PC-9 (cell line): ENCODE data around the gene ZNF415. TPM values are rescaled to one million over a fixed set of nuclear protein-coding genes. Genes with fewer than 3 reads are reported as not detected.
"Not testable (repeated sequence)": the region's sequence is repeated elsewhere in the genome, so short reads cannot be mapped to it uniquely, and the experiment has no call there.

ENCODE experiments used
- BruUV-seq: library from RNA; stranded (reverse); fragments of 400-500 nt; replicated peaks from 2 replicates; lab custom pipeline; 2021; lab: Mats Ljungman, UMichigan
- CTCF ChIA-PET: fragments of 300-600 bp; sonication (Branson Sonifier 250); formaldehyde crosslinking; loops from one replicate; lab custom pipeline; 2022; ENCODE audit warnings: antibody characterized with exemption; lab: Charles Lee
- POLR2A ChIA-PET: fragments of 300-600 bp; sonication (Branson Sonifier 250); formaldehyde crosslinking; loops from one replicate; lab custom pipeline; 2022; ENCODE audit warnings: antibody characterized with exemption; ENCODE audit not compliant: unreplicated experiment; lab: Charles Lee
- DNase-seq, 2 experiments: peaks; one replicate each; pipeline versions ENCODE4 v3.0.0 to v3.0.0-alpha.2; 2015 to 2022; ENCODE audit warnings: mixed read lengths in 1 of 2
- H2AFZ ChIP-seq: fragments of 200-600 bp; sonication (generic); 2 replicates; pipeline ENCODE4 v1.8.1; 2017; ENCODE audit warnings: antibody characterized with exemption
- H3F3A ChIP-seq: fragments of 200-600 bp; sonication (generic); 2 replicates; pipeline ENCODE4 v1.8.1; 2017; ENCODE audit warnings: antibody characterized with exemption, mild to moderate bottlenecking, low read depth; ENCODE audit not compliant: insufficient read depth
- H3K27ac ChIP-seq: fragments of 200-600 bp; sonication (generic); 2 replicates; pipeline ENCODE4 v1.6.1; 2016; ENCODE audit warnings: mixed run types
- H3K27me3 ChIP-seq: fragments of 200-600 bp; sonication (generic); 2 replicates; pipeline ENCODE4 v1.6.1; 2016; ENCODE audit warnings: low read depth, mixed run types; ENCODE audit not compliant: insufficient read depth
- H3K36me3 ChIP-seq: fragments of 200-600 bp; sonication (generic); 2 replicates; pipeline ENCODE4 v1.6.1; 2016; ENCODE audit warnings: low read depth, mixed run types
- H3K4me1 ChIP-seq: fragments of 200-600 bp; sonication (generic); replicated peaks from 2 replicates; pipeline ENCODE4 v1.6.1; 2016; ENCODE audit warnings: mixed run types; ENCODE audit not compliant: insufficient read depth
- H3K4me2 ChIP-seq: fragments of 200-600 bp; sonication (generic); 2 replicates; pipeline ENCODE4 v1.6.1; 2017; ENCODE audit warnings: mixed run types
- H3K4me3 ChIP-seq: fragments of 200-600 bp; sonication (generic); 2 replicates; pipeline ENCODE4 v1.6.1; 2016; ENCODE audit warnings: mixed run types
- H3K79me2 ChIP-seq: fragments of 200-600 bp; sonication (generic); 2 replicates; pipeline ENCODE4 v1.6.1; 2017; ENCODE audit warnings: low read depth, mixed run types
- H3K9me2 ChIP-seq: fragments of 200-600 bp; sonication (generic); 2 replicates; pipeline ENCODE4 v1.8.1; 2017; ENCODE audit warnings: mild to moderate bottlenecking; ENCODE audit not compliant: insufficient read depth
- H3K9me3 ChIP-seq: fragments of 200-600 bp; sonication (generic); 2 replicates; pipeline ENCODE4 v1.8.1; 2016; ENCODE audit warnings: low read depth; ENCODE audit not compliant: insufficient read depth
- H4K20me1 ChIP-seq: fragments of 200-600 bp; sonication (generic); 2 replicates; pipeline ENCODE4 v1.8.1; 2017; ENCODE audit not compliant: insufficient read depth
- CTCF ChIP-seq: fragments of 200-600 bp; sonication (generic); conservative IDR thresholded peaks from 2 replicates; pipeline ENCODE4 v1.6.1; 2017; ENCODE audit warnings: mixed run types, antibody characterized with exemption, mild to moderate bottlenecking, moderate library complexity
- EZH2 ChIP-seq: fragments of 200-600 bp; sonication (generic); IDR thresholded peaks from 2 replicates; pipeline ENCODE4 v1.8.0; 2017; ENCODE audit warnings: antibody characterized with exemption, low read depth
- intact Hi-C: fragments of 100-400 bp; cut with micrococcal nuclease; formaldehyde crosslinking; loops from one replicate; pipeline ENCODE4 v1.10.0; 2022; ENCODE audit not compliant: unreplicated experiment
- total RNA-seq: library from RNA; stranded (reverse); gene quantifications from 2 replicates; pipeline ENCODE4 v1.2.3, GENCODE V29; 2021

Gene ZNF415
- total RNA-seq, 1 experiment from 2014 or later, result 12.9 TPM

- POLR2A ChIA-PET, result interaction anchor here (0.5 to 0.7 kb wide), 2 partner anchors 160 to 232 kb away, joined by 3 to 5 read pairs; no protein-coding TSS in a partner anchor
These were observed 30.4 kb downstream of the ZNF415 start for GRCh38 chr19:53102206-53102755.

GRCh38 chr19:53101518-53101917 is 31.2 kb downstream of the ZNF415 start:
- H3K4me1 ChIP-seq, result peaks cover 12% of the 10 kb centered on the region
- peaks cover 46% of the 10 kb centered on the region for H3K79me2 ChIP-seq
- H3K9me2 ChIP-seq, result no peaks in the 10 kb centered on the region
- peak overlapping the region; percentile 94; the same call in 1 of the 2 replicates for H3K4me3 ChIP-seq
- intact Hi-C loops, result no loop called here
- H2AFZ ChIP-seq, result no peak overlapping the region
- TF ChIP-seq EZH2 (no peak), CTCF (no peak)
- no TSS peak for BruUV-seq
- H3K27me3 ChIP-seq, result no peaks in the 10 kb centered on the region
- no peak for DNase-seq
- H3K27ac ChIP-seq, result no peak overlapping the region
- peaks cover 8% of the 10 kb centered on the region; the same call in 1 of the 2 replicates for H3F3A ChIP-seq
- H3K36me3 ChIP-seq, result peaks cover 12% of the 10 kb centered on the region
- ChIA-PET CTCF (no interaction called here), POLR2A (no interaction called here)
- H4K20me1 ChIP-seq, result peaks cover 20% of the 10 kb centered on the region
- peak overlapping the region; percentile 99 for H3K4me2 ChIP-seq
- H3K9me3 ChIP-seq, result 0 out of 2 replicates have a peak, but pooled peaks cover 4% of the 10 kb centered on the region

More at GRCh38 chr19:53102206-53102755, 30.4 kb downstream of the ZNF415 start:
- Histone ChIP-seq H3K27me3 (no peaks in the 10 kb centered on the region), H3K9me3 (0 out of 2 replicates have a peak, but pooled peaks cover 4% of the 10 kb centered on the region), H3F3A (peaks cover 8% of the 10 kb centered on the region; the same call in 1 of the 2 replicates), H3K27ac (no peak overlapping the region), H3K36me3 (peaks cover 12% of the 10 kb centered on the region), H3K4me1 (peaks cover 12% of the 10 kb centered on the region), H3K4me3 (peak overlapping the region; percentile 94), H3K4me2 (peak overlapping the region; percentile 99), H3K79me2 (peaks cover 46% of the 10 kb centered on the region), H3K9me2 (no peaks in the 10 kb centered on the region), H2AFZ (peak overlapping the region; percentile 95), H4K20me1 (peaks cover 20% of the 10 kb centered on the region)
- intact Hi-C loops, result no loop called here
- TF ChIP-seq EZH2 (no peak), CTCF (no peak)
- no TSS peak for BruUV-seq
- CTCF ChIA-PET, result no interaction called here
- peak in 1 of 2 experiments; percentile 3 for DNase-seq

GRCh38 chr19:53098570-53098969 is 34.1 kb downstream of the ZNF415 start:
- intact Hi-C loops, H2AFZ ChIP-seq, POLR2A ChIA-PET, H3F3A ChIP-seq, H3K27me3 ChIP-seq, BruUV-seq, H3K9me3 ChIP-seq, H3K4me3 ChIP-seq, H3K9me2 ChIP-seq, H3K4me2 ChIP-seq, H3K27ac ChIP-seq, DNase-seq, CTCF ChIA-PET: not testable (repeated sequence)
- Histone ChIP-seq H3K36me3 (peaks cover 30% of the 10 kb centered on the region), H4K20me1 (peaks cover 23% of the 10 kb centered on the region), H3K79me2 (peaks cover 56% of the 10 kb centered on the region), H3K4me1 (peaks cover 12% of the 10 kb centered on the region)

GRCh38 chr19:53096982-53097690 is 35.6 kb downstream of the ZNF415 start:
- H3K4me2 ChIP-seq, H2AFZ ChIP-seq, POLR2A ChIA-PET, H3K27me3 ChIP-seq, intact Hi-C loops, BruUV-seq, H3F3A ChIP-seq, DNase-seq, H3K9me2 ChIP-seq, CTCF ChIA-PET, H3K27ac ChIP-seq, H3K4me3 ChIP-seq, H3K9me3 ChIP-seq, H3K4me1 ChIP-seq: not testable (repeated sequence)
- Histone ChIP-seq H4K20me1 (peaks cover 22% of the 10 kb centered on the region), H3K36me3 (peaks cover 35% of the 10 kb centered on the region), H3K79me2 (peaks cover 49% of the 10 kb centered on the region)

- Histone ChIP-seq H3K36me3 (peaks cover 38% of the 10 kb centered on the region), H3K79me2 (peaks cover 44% of the 10 kb centered on the region), H4K20me1 (peaks cover 16% of the 10 kb centered on the region)
- intact Hi-C loops, H3K4me2 ChIP-seq, BruUV-seq, H3K27me3 ChIP-seq, CTCF ChIA-PET, H3K9me2 ChIP-seq, H3K9me3 ChIP-seq, H3K4me3 ChIP-seq, H3K4me1 ChIP-seq, H3K27ac ChIP-seq, POLR2A ChIA-PET, H2AFZ ChIP-seq, DNase-seq, H3F3A ChIP-seq: not testable (repeated sequence)
These were observed 36.1 kb downstream of the ZNF415 start for GRCh38 chr19:53096579-53096978.
